Testis (tissue), 3 donors: Measurements from ENCODE around the gene COL25A1. TPM values are rescaled to one million over a fixed set of nuclear protein-coding genes. Genes with fewer than 3 reads are reported as not detected.

Experiments used
- DNase-seq: peaks from one replicate; pipeline ENCODE4 v3.0.0-alpha.2; 2019
- H3K27ac ChIP-seq, 2 donors: fragments of 200-600 bp; sonication (generic); one replicate each; pipeline ENCODE4 v1.5.1; 2019
- H3K27me3 ChIP-seq: fragments of 200-600 bp; sonication (generic); one replicate; pipeline ENCODE4 v1.5.1; 2019
- H3K36me3 ChIP-seq: fragments of 200-600 bp; sonication (generic); one replicate; pipeline ENCODE4 v1.5.1; 2017; ENCODE audit warnings: low read depth; ENCODE audit errors: missing control alignments
- H3K4me1 ChIP-seq: fragments of 200-600 bp; sonication (generic); one replicate; pipeline ENCODE4 v1.5.1; 2019
- H3K4me3 ChIP-seq, 2 donors: fragments of 200-600 bp; sonication (generic); one replicate each; pipeline ENCODE4 v1.5.1; 2017 to 2019
- H3K9me3 ChIP-seq: fragments of 200-600 bp; sonication (generic); one replicate; pipeline ENCODE4 v1.5.1; 2017
- POLR2A ChIP-seq: fragments of 450-650 bp; IDR thresholded peaks from one replicate; pipeline ENCODE4 v1.6.1; 2017; ENCODE audit warnings: antibody characterized with exemption, mild to moderate bottlenecking, moderate library complexity
- WGBS, 2 donors: methylation state at CpG; one replicate each; pipeline ENCODE4 v1.1.5; 2018; 5-methylcytosine and 5-hydroxymethylcytosine counted together
- intact Hi-C: fragments of 100-400 bp; cut with DNase I; formaldehyde crosslinking; loops from one replicate; pipeline ENCODE4 v1.15.1; 2023; ENCODE audit warnings: low total_unique reads
- polyA plus RNA-seq: library from polyadenylated mRNA; stranded (reverse); fragments of 350-450 nt; fragmentation: Illumina TruSeq; extraction: RNeasy Lipid Tissue Mini Kit (QIAGEN cat#74804); gene quantifications from one replicate; pipeline ENCODE4 v1.2.3, GENCODE V29; 2014; ENCODE audit warnings: low read depth, low replicate concordance; ENCODE audit not compliant: insufficient read depth
- total RNA-seq, 2 donors: library from RNA; depleted of rRNA; stranded (reverse); fragments of >200 nt; gene quantifications; one replicate each; pipeline ENCODE4 v1.2.3, GENCODE V29; 2016
- TF ChIP-seq, protein P1 (sequence below), 3 experiments: fragments of 450-650 bp in 2 of 3; fragments of 200-600 bp in 1 of 3; sonication (generic) in 1 of 3; IDR thresholded peaks; one replicate each; pipeline ENCODE4 v1.5.1; 2016 to 2019; ENCODE audit warnings: antibody characterized with exemption in 3 of 3, mild to moderate bottlenecking in 2 of 3, moderate library complexity in 1 of 3

Gene COL25A1
- total and polyA plus RNA-seq, 3 donors from 2014 or later, result 11.7 to 19.2 (median 17.2) TPM

DNA sequence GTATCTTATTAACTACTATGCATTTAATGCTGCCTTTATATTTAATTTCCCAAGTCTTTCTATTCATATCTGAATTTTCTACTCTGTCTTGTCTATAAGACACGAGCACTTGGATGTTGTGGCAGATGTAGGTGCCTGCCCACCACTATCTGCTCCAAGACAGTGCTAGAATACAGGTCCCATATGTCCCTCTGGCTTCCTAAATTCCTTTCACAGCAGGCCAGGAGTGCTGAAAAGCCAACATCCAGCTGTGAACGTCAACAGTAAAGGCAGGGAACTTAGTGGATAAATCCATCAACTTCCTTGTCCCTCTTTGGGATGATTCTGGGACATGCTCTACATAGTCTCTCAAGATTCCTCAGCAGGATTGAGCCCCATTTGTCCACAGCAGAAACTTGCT, 294.5 kb downstream of the COL25A1 start:
- Histone ChIP-seq H3K4me1 (no peaks in the 10 kb centered on the region), H3K9me3 (no peaks in the 10 kb centered on the region), H3K27ac (no peak overlapping the region), H3K36me3 (no peaks in the 10 kb centered on the region), H3K4me3 (no peak overlapping the region), H3K27me3 (no peaks in the 10 kb centered on the region)
- 96 to 98% methylated on average over 2 of the region's 2 CpGs for WGBS, 2 donors
- intact Hi-C loops, result no loop called here
- DNase-seq, result no peak
- TF ChIP-seq, protein P1, sequence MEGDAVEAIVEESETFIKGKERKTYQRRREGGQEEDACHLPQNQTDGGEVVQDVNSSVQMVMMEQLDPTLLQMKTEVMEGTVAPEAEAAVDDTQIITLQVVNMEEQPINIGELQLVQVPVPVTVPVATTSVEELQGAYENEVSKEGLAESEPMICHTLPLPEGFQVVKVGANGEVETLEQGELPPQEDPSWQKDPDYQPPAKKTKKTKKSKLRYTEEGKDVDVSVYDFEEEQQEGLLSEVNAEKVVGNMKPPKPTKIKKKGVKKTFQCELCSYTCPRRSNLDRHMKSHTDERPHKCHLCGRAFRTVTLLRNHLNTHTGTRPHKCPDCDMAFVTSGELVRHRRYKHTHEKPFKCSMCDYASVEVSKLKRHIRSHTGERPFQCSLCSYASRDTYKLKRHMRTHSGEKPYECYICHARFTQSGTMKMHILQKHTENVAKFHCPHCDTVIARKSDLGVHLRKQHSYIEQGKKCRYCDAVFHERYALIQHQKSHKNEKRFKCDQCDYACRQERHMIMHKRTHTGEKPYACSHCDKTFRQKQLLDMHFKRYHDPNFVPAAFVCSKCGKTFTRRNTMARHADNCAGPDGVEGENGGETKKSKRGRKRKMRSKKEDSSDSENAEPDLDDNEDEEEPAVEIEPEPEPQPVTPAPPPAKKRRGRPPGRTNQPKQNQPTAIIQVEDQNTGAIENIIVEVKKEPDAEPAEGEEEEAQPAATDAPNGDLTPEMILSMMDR (IDR thresholded peaks at IDR 0.05), result no peak
- TF ChIP-seq POLR2A, result no peak

DNA sequence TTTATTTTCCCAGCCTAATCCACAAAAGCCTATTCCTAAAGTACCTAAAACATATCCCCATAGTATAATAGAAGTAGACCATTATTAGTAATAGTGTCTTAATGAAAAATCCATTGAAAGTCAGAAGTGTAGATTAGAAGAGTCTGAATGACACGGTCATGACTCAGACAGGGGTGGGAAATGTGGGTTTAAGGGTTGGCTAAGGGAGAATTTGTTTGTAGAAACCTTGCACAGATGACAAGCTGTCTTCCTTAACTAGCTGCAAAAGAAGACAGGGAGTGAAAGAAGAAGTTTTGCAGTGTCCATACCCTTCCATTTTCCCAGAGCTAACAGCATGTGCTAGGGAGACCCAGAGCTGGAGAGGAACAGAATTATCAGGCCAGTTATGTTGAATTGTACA, 296.9 kb downstream of the COL25A1 start:
- H3K9me3 ChIP-seq, result no peaks in the 10 kb centered on the region
- TF ChIP-seq, protein P1 (IDR thresholded peaks at IDR 0.05), result no peak
- no peak for TF ChIP-seq POLR2A
- no peak overlapping the region for H3K4me3 ChIP-seq
- no peaks in the 10 kb centered on the region for H3K27me3 ChIP-seq
- DNase-seq, result no peak
- no peak overlapping the region for H3K27ac ChIP-seq
- no peaks in the 10 kb centered on the region for H3K4me1 ChIP-seq
- WGBS, 2 donors, result 86 to 94% methylated on average over 1 of the region's 1 CpG
- H3K36me3 ChIP-seq, result no peaks in the 10 kb centered on the region
- intact Hi-C loops, result no loop called here

DNA sequence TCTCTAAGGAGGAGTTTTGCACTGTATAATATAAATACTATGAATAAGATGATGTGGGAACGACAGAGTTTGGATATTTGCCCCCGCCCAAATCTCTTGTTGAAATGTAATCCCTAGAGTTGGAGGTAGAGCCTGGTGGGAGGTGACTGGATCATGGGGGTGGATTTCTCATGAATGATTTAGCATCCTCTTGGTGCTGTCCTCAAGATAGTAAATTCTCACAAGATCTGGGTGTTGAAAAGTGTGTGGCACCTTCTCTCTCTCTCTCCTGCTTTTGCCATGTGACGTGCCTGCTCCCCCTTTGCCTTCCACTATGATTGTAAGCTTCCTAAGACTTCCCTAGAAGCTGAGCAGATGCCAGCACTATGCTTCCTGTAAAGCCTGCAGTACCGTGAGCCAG, 298.0 kb downstream of the COL25A1 start:
- DNase-seq, result no peak
- H3K9me3 ChIP-seq, result no peaks in the 10 kb centered on the region
- TF ChIP-seq POLR2A, result no peak
- TF ChIP-seq, protein P1 (IDR thresholded peaks at IDR 0.05), result no peak

DNA sequence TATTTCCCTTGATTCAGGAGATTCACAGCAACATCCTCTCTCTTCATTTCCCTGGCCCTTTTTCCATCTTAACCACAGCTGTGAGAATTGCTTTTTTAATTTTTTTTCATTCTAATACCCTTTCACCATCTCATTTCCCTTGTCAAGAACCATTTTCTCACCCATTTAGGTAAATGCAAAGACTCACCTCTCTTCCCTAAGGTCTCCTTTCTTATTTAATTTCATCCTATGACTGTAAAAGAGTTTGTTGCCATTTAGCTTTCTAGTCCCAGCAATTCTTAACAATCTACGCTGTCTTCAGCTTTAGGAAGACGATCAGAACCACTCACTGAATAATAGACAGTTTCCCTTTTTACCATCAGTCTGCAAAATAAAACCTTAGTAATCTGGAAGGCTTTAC, 298.5 kb downstream of the COL25A1 start:
- no peaks in the 10 kb centered on the region for H3K36me3 ChIP-seq
- no peak for DNase-seq
- intact Hi-C loops, result no loop called here
- H3K4me1 ChIP-seq, result no peaks in the 10 kb centered on the region
- no peaks in the 10 kb centered on the region for H3K27me3 ChIP-seq
- H3K9me3 ChIP-seq, result no peaks in the 10 kb centered on the region
- WGBS, 2 donors, result 93 to 95% methylated on average over 2 of the region's 2 CpGs
- no peak overlapping the region for H3K4me3 ChIP-seq
- TF ChIP-seq, protein P1 (IDR thresholded peaks at IDR 0.05), result no peak
- TF ChIP-seq POLR2A, result no peak
- H3K27ac ChIP-seq, result no peak overlapping the region

More for the DNA sequence above, 298.0 kb downstream of the COL25A1 start:
- H3K36me3 ChIP-seq, result no peaks in the 10 kb centered on the region
- no peaks in the 10 kb centered on the region for H3K27me3 ChIP-seq
- no peaks in the 10 kb centered on the region for H3K4me1 ChIP-seq
- H3K27ac ChIP-seq, result no peak overlapping the region
- intact Hi-C loops, result no loop called here
- H3K4me3 ChIP-seq, result no peak overlapping the region
- WGBS, 2 donors, result 89 to 90% methylated on average over 4 of the region's 4 CpGs

DNA sequence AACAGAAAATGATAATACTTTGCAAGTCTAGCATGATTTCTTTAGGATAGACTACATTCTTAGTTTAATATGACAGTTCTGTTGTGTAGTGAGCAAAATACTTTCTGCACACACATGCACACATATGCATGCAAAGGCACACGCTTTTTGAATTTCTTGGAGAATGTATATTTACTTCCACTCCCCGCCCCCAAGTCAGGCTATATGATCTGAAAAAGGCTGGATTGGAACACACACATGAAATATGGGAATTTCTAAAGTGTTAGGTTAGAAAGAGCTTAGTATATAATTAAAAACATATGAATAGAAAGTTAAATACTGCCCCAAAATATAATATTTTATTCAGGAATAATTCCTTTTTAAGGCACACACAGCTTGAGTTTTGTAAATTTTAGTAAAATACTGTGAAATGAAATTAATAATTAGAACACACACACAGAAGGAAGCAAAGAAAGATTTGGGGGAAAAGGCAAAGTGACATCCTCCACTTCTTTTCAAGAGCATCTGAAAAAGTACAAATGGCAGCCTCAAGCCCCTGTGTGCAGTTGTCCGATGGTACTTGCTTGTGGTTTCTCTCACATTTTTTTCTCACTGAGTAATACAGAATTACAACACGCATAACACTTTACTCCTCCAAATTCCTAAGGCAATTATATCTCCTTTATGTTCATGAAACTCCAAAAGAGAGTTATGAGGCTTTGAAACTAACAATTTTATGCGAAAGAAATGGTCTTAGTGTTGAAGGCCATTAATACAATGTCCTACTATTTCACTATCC, 310.7 kb downstream of the COL25A1 start:
- H3K4me3 ChIP-seq, result no peak overlapping the region
- H3K9me3 ChIP-seq, result no peaks in the 10 kb centered on the region
- H3K27me3 ChIP-seq, result no peaks in the 10 kb centered on the region
- no peak for TF ChIP-seq POLR2A
- TF ChIP-seq, protein P1 (IDR thresholded peaks at IDR 0.05), result no peak
- 91 to 97% methylated on average over 5 of the region's 5 CpGs for WGBS, 2 donors
- intact Hi-C loops, result no loop called here
- DNase-seq, result no peak
- no peaks in the 10 kb centered on the region for H3K4me1 ChIP-seq
- H3K36me3 ChIP-seq, result no peaks in the 10 kb centered on the region
- no peak overlapping the region for H3K27ac ChIP-seq
